ENCODE measurements around the gene AK5. TPM values are rescaled to one million over a fixed set of nuclear protein-coding genes. Genes with fewer than 3 reads are reported as not detected.

AK5 gene, protein sequence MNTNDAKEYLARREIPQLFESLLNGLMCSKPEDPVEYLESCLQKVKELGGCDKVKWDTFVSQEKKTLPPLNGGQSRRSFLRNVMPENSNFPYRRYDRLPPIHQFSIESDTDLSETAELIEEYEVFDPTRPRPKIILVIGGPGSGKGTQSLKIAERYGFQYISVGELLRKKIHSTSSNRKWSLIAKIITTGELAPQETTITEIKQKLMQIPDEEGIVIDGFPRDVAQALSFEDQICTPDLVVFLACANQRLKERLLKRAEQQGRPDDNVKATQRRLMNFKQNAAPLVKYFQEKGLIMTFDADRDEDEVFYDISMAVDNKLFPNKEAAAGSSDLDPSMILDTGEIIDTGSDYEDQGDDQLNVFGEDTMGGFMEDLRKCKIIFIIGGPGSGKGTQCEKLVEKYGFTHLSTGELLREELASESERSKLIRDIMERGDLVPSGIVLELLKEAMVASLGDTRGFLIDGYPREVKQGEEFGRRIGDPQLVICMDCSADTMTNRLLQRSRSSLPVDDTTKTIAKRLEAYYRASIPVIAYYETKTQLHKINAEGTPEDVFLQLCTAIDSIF
- 40.4 TPM for total RNA-seq

DNA sequence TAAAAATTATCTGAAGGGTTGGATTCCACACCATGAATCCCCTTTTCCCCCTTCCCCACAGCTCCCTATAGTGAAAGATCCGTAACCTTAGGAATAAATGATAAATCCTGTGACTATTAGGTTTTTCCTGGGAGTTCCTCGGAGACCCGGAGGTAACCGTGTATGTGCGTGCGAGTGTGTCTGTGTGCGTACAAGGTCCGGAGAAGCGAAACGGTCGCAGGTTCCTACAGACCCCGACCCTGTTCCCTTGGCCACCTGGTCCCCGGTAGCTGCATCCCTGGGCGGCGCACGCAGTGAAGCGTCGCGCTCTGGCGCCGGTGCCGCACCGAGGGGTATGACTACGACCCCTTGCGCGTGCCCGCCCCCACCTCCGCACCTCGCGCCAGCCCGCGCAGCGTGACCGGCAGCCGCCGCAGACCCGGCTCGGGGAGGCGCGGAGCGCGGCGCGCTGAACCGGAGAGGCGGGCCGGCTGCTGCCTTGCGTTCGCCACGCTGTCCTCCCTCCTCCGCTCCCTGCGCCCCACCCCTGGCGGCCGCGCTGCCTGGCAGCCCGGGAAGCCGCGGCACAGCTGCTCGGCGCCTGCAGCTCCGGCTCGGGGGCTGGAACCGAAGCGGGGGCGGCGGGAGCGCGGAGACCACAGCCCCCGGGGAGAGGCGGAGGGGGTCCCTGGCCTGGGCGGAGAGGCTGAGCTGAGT lies at the start of gene AK5:
Gene AK5, plus strand, starts transcription at position 529 of the 696 bp plus-strand sequence. CDS start 295 bp downstream, outside the sequence.
- no peak for FAIRE-seq
- DNase-seq (ENCODE audit: low spot score in 2 of 2) = peak; percentile 59 to 77

DNA sequence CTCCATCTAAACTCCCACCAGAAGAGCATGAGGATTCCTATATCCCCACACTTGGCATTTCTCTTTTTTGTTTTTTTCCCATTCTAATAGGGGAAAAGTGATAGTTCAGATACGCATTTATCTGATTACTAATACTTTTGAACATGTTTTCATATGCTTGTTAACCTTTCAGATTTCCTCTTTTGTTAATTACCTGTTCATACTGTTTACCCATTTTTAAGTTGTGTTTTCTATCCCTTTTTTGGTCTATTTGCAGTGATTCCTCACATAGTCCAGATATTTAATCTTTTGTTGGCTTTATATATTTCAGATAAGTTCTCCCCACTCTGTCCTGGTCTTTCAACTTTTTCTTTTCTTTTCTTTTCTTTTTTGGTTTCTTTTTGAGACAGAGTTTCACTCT lies 49.0 kb upstream of the AK5 start:
- DNase-seq (ENCODE audit: low spot score in 2 of 2) (no peak), FAIRE-seq (no peak)

DNA sequence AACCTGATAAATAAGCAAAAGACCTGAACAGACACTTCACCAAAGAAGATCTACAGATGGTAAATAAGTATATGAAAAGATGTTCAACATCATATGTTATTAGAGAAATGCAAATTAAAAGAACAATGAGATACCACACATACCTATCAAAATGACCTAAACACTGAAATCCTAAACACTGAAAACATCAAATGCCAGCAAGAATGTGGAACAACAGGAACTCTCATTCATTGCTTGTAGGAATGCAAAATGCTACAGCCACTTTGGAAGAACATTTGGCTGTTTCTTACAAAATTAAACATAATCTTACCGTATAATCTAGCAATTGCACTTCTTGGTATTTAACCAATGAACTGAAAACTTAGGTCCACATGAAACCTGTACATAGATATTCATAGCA lies 47.7 kb upstream of the AK5 start:
- no peak for DNase-seq (ENCODE audit: low spot score in 2 of 2)
- FAIRE-seq = no peak

DNA sequence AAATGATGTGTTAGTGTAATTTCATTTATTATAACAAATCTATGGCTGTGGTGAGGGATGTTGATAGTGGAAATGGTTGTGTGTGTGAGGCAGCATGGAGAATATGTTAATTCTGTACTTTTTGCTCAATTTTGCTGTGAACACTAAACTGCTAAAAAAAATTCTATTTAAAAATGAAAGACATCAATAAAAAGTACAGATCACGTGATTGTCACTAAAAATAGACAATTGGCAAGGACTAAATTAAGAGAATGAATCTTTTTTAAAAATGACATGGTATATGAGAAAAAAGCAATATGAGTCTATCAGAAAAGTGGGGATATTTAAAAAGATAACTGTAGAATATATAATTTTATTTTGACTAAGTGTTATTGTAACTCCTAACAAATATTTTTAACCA lies 46.9 kb upstream of the AK5 start:
- FAIRE-seq (no peak), DNase-seq (ENCODE audit: low spot score in 2 of 2) (no peak)

DNA sequence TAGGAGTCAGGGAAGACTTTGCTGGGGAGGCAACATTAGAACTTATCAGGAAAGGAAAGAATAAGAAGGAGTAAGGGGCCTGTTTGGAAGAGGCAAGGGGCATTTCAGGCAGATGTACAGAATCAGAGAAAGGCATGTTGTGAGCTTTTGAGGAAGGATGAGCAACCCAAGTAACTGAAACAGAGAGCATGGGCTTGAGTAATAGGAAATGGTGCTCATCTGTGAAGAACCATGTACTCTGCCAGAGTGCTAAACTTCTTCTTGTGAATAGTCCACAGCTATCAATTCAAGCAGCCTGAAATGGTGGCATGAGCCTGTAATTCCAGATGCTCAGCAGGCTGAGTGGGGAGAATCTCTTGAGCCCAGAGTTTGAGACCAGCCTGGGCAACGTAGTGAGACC lies 43.4 kb upstream of the AK5 start:
- no peak for FAIRE-seq
- no peak for DNase-seq (ENCODE audit: low spot score in 2 of 2)

DNA sequence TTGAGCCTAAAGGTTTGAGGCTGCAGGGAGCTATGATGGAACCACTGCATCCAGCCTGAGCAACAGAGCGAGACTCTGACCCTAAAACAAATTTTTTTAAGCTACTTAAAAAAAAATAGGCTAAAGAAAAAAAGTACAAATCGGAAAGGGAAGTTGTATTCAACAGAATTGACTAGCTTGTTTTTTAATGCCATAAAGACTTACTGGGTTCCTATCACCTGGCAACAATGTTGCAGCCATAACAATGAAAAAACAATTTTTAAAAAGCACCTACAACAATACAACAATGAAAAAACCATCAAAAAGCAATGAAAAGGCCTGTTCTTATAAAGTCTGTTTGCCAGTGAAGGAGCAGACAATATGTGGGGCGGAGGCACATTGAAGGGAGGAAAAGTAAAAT lies 42.5 kb upstream of the AK5 start:
- DNase-seq (ENCODE audit: low spot score in 2 of 2) (no peak), FAIRE-seq (no peak)

DNA sequence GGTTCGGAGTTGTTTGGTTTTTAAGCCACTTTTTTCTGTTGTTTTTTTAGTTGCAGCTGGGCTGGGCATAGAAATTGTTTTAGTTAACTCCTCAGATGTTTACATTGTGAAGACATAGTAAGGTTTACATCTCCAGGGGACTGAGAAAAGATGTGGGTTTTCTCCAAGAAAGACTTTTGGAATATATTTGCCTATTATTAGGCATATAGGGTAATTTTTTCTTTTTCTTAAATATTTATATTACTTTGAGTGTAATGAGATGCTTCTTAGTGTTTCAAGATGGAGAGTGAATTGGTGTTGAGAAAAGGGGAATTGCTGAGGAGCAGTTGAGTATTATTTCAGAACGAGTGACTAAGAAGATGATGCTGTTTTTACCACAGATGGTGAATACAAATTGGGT lies 36.0 kb upstream of the AK5 start:
- DNase-seq (ENCODE audit: low spot score in 2 of 2) = no peak
- FAIRE-seq = no peak

DNA sequence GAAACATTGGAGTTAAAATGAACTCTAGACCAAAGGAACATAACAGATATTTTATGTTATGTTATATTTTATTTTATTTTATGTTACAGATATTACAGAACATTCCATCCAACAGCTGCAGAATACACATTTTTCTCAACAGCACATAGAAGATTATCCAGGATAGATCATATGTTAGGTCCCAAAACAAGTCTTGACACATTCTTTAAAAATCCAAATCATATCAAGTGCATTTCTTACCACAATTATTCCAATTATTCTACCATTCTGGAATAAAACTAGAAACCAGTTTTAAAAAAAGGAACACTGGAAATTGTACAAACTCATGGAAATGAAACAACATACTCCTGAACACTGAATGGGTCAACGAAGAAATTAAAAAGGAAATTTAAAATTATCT lies 31.7 kb upstream of the AK5 start:
- FAIRE-seq (no peak), DNase-seq (ENCODE audit: low spot score in 2 of 2) (no peak)

DNA sequence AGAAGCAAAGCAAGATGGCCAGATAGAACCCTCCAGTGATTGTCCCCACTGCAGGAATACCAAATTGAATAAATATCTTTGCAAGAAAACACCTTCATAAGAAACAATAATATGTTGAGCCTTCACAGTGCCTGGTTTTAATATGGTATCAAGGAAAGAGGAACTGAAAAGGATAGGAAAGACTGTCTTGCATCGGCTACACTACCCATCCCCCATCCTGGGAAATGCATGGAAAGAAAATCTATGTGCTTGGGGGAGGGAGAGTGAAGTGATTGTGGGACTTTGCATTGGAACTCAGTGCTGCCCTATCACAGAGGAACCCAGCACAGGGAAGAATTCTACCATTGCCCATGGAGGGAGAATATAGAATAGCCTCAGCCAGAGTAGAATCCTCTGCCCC lies 28.6 kb upstream of the AK5 start:
- DNase-seq (ENCODE audit: low spot score in 2 of 2) (no peak), FAIRE-seq (no peak)

DNA sequence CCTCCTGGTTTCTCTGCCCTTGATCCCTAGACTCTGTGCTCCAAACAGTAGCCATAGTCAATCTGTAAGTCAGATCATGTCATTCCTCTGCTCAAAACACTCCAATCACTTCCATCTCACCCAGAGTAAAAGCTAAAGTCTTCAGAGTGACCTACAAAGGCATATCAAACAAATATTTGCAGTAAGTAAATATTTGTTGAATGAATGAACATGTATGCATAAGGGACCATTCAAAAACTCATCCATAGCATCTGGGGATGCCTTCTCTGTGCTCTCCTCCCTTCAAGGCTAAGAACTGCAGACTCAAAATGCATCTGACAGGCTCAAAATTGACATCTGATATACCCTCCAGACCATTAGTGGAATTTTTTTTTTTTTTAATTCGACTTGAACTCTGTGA lies 18.1 kb upstream of the AK5 start:
- no peak for FAIRE-seq
- DNase-seq (ENCODE audit: low spot score in 2 of 2) = no peak

DNA sequence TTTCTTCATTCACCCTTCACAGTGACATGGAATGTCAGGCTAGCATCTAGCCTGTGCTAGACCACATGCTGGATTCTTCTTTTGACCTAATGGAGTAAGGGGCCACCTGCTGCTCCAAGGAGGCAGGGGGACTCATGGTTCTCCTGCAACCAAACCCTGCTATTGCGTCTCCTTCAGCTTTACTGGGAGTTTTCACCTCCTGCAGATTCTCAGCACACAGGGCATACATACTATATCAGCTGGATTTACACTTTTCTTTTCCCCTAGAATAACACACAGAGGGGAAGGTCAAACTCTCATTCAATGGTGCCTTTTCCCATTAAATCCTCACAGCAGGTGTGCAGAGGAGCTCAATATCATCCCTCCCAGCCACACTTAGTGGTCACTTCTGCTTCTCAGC lies 16.6 kb upstream of the AK5 start:
- DNase-seq (ENCODE audit: low spot score in 2 of 2) (no peak), FAIRE-seq (no peak)

DNA sequence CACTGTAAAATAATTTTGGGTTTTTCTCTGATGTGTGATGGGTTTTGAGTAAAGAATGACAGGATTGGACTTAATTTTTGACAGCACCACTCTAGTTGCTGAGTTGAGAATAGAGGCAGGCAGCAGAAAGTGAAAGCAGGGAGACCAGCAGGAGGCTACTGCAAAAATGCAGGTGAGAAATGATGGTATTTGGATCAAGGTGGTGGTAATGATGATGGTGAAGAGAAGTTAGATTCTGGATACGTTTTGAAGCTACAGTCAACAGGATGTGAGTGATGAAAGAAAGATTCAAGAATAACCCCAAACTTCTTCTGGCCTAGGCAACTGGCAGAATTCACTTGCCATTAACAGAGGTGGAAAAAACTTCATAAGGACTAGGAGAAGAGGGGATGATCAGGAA lies 14.8 kb upstream of the AK5 start:
- no peak for DNase-seq (ENCODE audit: low spot score in 2 of 2)
- FAIRE-seq = no peak

DNA sequence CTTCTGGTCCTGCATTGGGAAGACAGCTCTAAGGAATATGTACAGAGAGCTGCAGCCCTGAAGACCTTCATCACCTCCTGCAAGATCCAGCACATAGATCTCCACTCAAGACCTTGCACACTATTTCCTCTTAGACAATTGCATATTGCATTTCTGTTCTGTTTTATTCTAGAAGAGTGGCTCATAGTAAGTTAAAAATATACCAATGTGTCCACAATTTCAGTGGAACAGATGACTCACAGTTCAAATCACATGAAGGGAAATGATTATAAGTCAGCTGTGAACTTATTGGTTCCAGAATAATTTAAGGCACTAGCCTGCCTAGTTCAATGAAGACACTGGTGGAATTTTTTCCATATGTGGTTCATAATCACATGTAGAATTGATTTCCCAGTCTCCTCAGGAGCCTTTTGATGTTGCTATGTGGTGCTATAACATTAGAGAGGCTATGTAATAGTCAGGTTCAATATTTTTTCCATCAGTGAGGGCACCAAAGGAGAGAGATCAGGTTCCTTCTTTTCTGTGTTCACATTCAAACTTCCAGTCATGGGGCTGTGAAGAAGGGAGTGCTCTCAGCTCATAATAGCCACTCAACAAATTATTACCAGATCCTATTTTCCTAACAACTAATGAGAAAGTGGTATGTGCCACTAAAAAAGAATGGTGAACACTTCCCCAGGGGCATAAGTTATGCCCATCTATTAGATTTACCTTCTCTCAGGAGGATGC lies 9.8 kb upstream of the AK5 start:
- FAIRE-seq (no peak), DNase-seq (ENCODE audit: low spot score in 2 of 2) (no peak)

DNA sequence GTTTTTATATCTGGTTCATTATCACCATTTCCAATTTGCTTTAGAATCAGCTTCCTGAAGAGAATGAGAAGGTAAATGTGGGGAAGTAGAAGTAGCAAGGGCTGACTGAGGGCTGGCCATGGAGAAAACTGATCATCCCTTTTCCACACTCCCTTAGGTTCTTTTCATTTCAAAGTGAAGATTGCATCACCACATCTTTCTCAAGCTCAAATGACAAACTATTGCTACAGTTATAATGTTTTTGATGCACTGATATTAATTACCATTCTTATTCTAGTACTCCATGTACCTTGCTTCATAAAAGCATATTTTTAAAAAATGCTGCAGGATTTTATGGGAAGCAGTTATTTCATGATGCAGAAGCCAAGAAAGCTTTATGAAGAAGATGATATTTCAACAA lies 7.9 kb upstream of the AK5 start:
- no peak for DNase-seq (ENCODE audit: low spot score in 2 of 2)
- no peak for FAIRE-seq

DNA sequence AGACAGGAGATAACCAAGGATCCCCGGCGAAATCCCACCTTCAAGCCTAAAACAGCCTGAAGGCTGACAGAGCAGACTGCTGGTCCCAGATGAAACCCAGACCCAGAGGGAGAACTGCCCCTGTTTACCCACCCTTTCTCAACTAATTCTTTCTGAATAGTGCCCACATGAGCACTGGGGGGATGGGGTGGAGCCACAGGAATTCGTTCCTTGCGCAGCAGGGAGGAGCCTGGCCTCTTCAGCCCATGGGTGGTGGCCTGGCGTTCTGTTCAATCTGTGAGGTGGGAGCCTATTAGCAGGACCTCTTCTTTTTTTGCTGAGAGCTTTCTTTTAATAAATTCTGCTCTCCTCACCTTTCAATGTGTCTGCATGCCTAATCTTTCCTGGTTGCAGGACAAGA lies 6.6 kb upstream of the AK5 start:
- FAIRE-seq (no peak), DNase-seq (ENCODE audit: low spot score in 2 of 2) (no peak)

DNA sequence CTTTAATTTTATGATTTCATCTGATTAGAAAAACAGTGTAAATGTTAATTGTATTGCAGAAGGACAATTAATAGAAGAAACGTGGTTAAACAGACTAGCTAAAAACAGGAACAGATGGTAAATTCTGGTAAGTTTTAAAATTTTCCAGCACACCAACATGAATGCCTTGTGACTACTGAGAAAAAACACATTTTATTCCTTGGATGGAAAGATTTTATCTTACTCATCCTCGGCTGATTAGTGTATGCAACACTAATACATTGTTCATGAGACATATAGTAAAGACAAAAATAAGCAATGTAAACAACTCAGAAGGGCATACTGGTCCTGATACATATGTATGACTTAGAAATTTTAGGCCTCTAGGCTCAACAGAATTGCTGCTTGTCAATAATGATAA lies 4.9 kb upstream of the AK5 start:
- FAIRE-seq = no peak
- DNase-seq (ENCODE audit: low spot score in 2 of 2) = no peak

DNA sequence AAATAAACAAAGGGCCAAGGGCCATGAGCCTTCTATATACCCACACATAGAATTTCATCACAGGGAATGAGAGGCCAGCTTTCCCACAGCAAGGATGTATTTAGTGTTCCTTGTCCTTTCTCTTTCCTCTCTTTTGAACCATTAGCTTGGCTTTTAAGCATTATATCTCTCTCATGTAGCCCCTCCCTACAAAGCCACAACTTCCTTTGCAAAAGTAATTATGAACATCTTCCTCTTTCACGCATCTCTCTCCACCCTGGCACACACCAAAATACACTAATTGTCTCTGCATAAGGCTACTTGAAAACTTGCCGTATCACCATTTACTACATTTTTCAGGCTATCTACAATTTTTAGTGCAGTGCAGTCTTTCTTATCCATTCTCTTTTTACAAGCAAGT lies 1.9 kb upstream of the AK5 start:
- no peak for DNase-seq (ENCODE audit: low spot score in 2 of 2)
- no peak for FAIRE-seq

DNA sequence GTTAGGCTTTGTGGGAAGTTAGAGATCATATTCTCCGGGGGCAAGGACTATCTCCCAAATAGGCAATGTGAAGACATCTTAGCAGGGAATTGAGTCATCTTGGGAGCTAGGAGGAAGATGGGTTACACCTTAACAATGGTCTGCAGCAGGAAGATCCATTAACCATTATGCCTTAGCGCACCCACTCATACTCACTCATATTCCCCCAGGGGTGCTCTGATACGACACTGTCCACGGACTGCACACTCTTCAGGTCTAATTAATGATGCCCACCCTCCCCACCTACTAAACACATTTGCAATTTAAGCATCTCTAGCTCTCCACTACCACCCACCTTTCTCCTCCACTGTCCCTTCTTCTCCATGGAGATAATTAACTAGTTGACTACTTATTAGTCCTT lies 857 bp upstream of the AK5 start:
- DNase-seq (ENCODE audit: low spot score in 2 of 2) = peak in 1 of 2 donors; percentile 25
- FAIRE-seq = no peak

DNA sequence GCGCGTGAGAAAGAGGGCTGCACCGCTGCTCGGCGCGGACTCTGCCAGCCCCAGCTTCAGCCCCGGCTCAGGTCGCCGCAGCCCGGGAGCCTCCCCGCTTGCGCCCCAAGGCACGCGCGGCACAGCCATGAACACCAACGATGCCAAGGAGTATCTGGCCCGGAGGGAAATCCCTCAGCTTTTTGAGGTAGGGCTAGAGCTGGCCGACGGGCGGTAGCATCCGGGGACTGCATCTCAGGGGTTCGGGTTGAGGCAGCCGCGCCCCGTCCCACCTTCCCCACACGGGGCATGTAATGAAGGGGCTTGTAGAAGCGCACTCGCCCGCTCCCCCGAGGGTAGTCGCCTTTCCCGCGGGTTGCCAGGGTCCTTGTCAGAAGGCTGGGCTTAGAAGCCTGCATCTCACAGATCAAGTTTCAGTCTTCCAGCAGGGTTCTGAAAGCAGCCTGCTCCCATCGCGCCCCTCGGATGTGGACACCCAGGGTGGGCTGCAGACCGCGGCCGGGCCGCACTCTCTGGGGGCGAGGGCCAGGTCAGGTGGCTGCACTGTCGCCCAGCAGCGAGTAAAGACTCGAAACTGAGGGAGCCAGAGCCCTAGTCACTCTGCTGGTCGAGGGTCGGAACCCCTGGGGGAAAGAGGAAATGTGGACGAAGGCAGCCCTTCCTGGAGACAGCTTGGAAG lies 507 bp downstream of the AK5 start:
- no peak for FAIRE-seq

DNA sequence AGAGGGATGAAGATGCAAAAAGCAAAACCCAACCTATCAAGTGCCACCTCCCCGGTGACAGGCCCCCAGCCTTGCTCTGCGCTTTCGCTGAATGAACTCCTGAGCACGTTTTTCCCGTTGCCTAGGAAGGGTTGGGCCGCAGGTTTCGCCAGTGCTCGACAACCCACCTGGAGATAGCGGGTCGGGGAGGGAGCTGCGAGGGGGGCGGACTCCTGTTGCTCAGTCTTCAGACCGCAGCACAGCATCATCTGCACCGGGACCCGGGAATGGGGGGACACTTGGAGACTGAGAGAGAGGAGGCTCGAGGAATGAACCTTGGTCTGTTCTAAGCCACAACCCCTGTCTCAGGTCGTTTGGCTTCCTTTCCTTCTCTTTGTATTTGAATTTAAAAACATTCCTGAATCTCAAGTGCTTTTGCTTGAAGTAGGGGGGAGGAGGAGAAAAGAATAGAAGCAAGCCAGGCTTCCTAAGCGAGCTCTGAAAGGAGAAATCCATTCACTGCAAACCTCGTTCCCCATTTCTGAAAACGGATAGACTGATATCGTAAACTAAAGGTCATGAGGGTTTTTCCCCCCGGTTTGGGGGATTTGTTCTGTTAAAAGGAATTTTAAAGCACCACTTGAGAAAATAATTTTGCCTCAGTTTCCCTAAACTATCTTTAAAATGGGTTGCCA lies 1.2 kb downstream of the AK5 start:
- DNase-seq (ENCODE audit: low spot score in 2 of 2) = peak; percentile 14 to 54
- FAIRE-seq = no peak

More for the DNA sequence above, 507 bp downstream of the AK5 start:
- DNase-seq (ENCODE audit: low spot score in 2 of 2) = no peak
